GM12878 (cell line): Measurements from ENCODE around the gene ITGA7. TPM values are rescaled to one million over a fixed set of nuclear protein-coding genes. Genes with fewer than 3 reads are reported as not detected.

Experiments
- ATAC-seq: fragments of 200-7000 bp; cut with Tn5 transposase; 3 replicates; pipeline ENCODE4 v1.9.1; 2020; ENCODE audit warnings: mild to moderate bottlenecking, moderate library complexity
- BruUV-seq: library from RNA; stranded (reverse); fragments of 400-500 nt; replicated peaks from 2 replicates; lab custom pipeline; 2021; lab: Mats Ljungman, UMichigan
- CTCF ChIA-PET: fragments of 300-600 bp; sonication (Branson Sonifier 250); formaldehyde crosslinking; extraction: SDS; loops from one replicate; lab custom pipeline; 2021; ENCODE audit warnings: inconsistent platforms; lab: Yijun Ruan, JAX
- POLR2A ChIA-PET: fragments of 350-600 bp; formaldehyde crosslinking; extraction: SDS; loops from one replicate; lab custom pipeline; 2021; ENCODE audit warnings: inconsistent platforms; lab: Charles Lee
- RAD21 ChIA-PET: fragments of 300-600 bp; sonication (Branson Sonifier 250); formaldehyde crosslinking; loops from one replicate; lab custom pipeline; 2023; ENCODE audit warnings: antibody characterized with exemption; ENCODE audit not compliant: unreplicated experiment; lab: Charles Lee
- SMC1A ChIA-PET: fragments of 300-600 bp; sonication (Branson Sonifier 250); formaldehyde crosslinking; loops from one replicate; lab custom pipeline; 2023; ENCODE audit not compliant: unreplicated experiment, uncharacterized antibody; lab: Charles Lee
- DNase-seq: peaks from one replicate; pipeline ENCODE4 v3.0.0-alpha.2; 2011; ENCODE audit warnings: low read depth, low spot score
- FAIRE-seq: peaks from 3 replicates; lab custom pipeline; 2011; peaks lifted over from hg19 to GRCh38; lab: Jason Lieb, UNC
- H2AFZ ChIP-seq: 2 replicates; pipeline ENCODE4 v1.6.0; 2011; ENCODE audit warnings: low read depth, low read length, control low read depth; ENCODE audit not compliant: control insufficient read depth
- H3K27ac ChIP-seq: 2 replicates; pipeline ENCODE4 v1.5.1; 2011; ENCODE audit warnings: control low read depth; ENCODE audit not compliant: control insufficient read depth, insufficient read depth
- H3K27me3 ChIP-seq, 2 experiments: replicated peaks in 1 of 2; 2 replicates each; pipeline versions ENCODE4 v1.6.0 to v1.6.1; 2011; ENCODE audit warnings: low read length in 1 of 2; ENCODE audit not compliant: control insufficient read depth in 2 of 2, insufficient read depth in 2 of 2
- H3K36me3 ChIP-seq, 2 experiments: 2 replicates each; pipeline ENCODE4 v1.5.1; 2011; ENCODE audit warnings: low read length in 1 of 2; ENCODE audit not compliant: control insufficient read depth in 2 of 2, insufficient read depth in 2 of 2
- H3K4me1 ChIP-seq: 2 replicates; pipeline ENCODE4 v1.6.1; 2011; ENCODE audit warnings: mild to moderate bottlenecking, low read length, moderate library complexity, mixed read lengths; ENCODE audit not compliant: control insufficient read depth, insufficient read depth
- H3K4me2 ChIP-seq: 2 replicates; pipeline ENCODE4 v1.6.0; 2011; ENCODE audit warnings: control low read depth; ENCODE audit not compliant: control insufficient read depth, insufficient read depth
- H3K4me3 ChIP-seq: fragments of 200-600 bp; sonication (generic); 2 replicates; pipeline ENCODE4 v1.5.1; 2016
- H3K79me2 ChIP-seq: 2 replicates; pipeline ENCODE4 v1.6.0; 2011; ENCODE audit warnings: low read length; ENCODE audit not compliant: control insufficient read depth, insufficient read depth
- H3K9ac ChIP-seq: 2 replicates; pipeline ENCODE4 v1.8.0; 2011; ENCODE audit warnings: low read length, control low read depth, mixed read lengths; ENCODE audit not compliant: control insufficient read depth, insufficient read depth
- H3K9me3 ChIP-seq: replicated peaks from 3 replicates; pipeline ENCODE4 v1.5.1; 2011; ENCODE audit warnings: mild to moderate bottlenecking, low read length; ENCODE audit not compliant: control insufficient read depth, insufficient read depth
- H4K20me1 ChIP-seq: 2 replicates; pipeline ENCODE4 v1.6.0; 2011; ENCODE audit not compliant: control insufficient read depth, insufficient read depth
- FOXK2 ChIP-seq: fragments of 450-650 bp; IDR thresholded peaks from 2 replicates; pipeline ENCODE4 v1.6.1; 2017; ENCODE audit warnings: mild to moderate bottlenecking, moderate library complexity
- FOXM1 ChIP-seq: IDR thresholded peaks from 2 replicates; pipeline ENCODE4 v1.6.1; 2012; ENCODE audit warnings: low read depth, mild to moderate bottlenecking, inconsistent platforms, low read length, moderate library complexity
- IRF4 ChIP-seq: IDR thresholded peaks from 2 replicates; pipeline ENCODE4 v1.6.1; 2011; ENCODE audit warnings: low read depth, low read length
- MTA3 ChIP-seq: IDR thresholded peaks from 2 replicates; pipeline ENCODE4 v1.6.1; 2012; ENCODE audit warnings: low read length, inconsistent platforms, borderline replicate concordance
- RBBP5 ChIP-seq: fragments of 200-600 bp; sonication (generic); conservative IDR thresholded peaks from 2 replicates; pipeline ENCODE4 v1.6.1; 2016
- SMARCA5 ChIP-seq: fragments of 450-650 bp; IDR thresholded peaks from 2 replicates; pipeline ENCODE4 v1.6.1; 2017; ENCODE audit warnings: mild to moderate bottlenecking
- WGBS: methylation state at CpG from one replicate; pipeline ENCODE4 v1.1.6; 2016; ENCODE audit warnings: low lambda C conversion rate; ENCODE audit not compliant: insufficient replicate concordance, insufficient coverage; ENCODE audit errors: missing lambda C conversion rate; 5-methylcytosine and 5-hydroxymethylcytosine counted together
- in situ Hi-C: fragments of 300-500 bp; cut with MboI; formaldehyde crosslinking; loops from 9 replicates; pipeline ENCODE4 v1.14.3; 2018; ENCODE audit warnings: mixed read lengths
- intact Hi-C: fragments of 100-400 bp; cut with micrococcal nuclease; formaldehyde crosslinking; loops from one replicate; pipeline ENCODE4 v1.14.2; 2022; ENCODE audit not compliant: unreplicated experiment
- polyA plus RNA-seq, 11 experiments: library from polyadenylated mRNA; depleted of rRNA in 4 of 11; unstranded in 6 of 11; stranded (reverse) in 5 of 11; fragments of >200 nt; fragmentation: Nextera tagmentation in 4 of 11; fragmentation: Illumina TruSeq in 1 of 11; extraction: Ambion mirVana in 4 of 11; extraction: Trizol in 1 of 11; gene quantifications; 1 replicate in 1 of 11; 2 replicates in 10 of 11; pipeline versions ENCODE4 v1.2.1 to v1.2.3, GENCODE V29; 2011 to 2016; ENCODE audit warnings: inconsistent platforms in 2 of 11, missing spikeins in 2 of 11, low read depth in 1 of 11
- total RNA-seq, 4 experiments: library from RNA; depleted of rRNA in 3 of 4; stranded (reverse); fragments of >200 nt in 3 of 4; fragmentation: Illumina TruSeq in 1 of 4; extraction: Trizol in 1 of 4; gene quantifications; 2 replicates each; pipeline versions ENCODE4 v1.2.1 to v1.2.3, GENCODE V29; 2013 to 2021
- TF ChIP-seq, protein P1 (sequence below): fragments of 450-650 bp; IDR thresholded peaks from 2 replicates; pipeline ENCODE4 v1.6.1; 2017; ENCODE audit warnings: mild to moderate bottlenecking
- TF ChIP-seq, protein P2 (sequence below): IDR thresholded peaks from 2 replicates; pipeline ENCODE4 v1.6.1; 2011; ENCODE audit warnings: borderline replicate concordance, low read depth, mild to moderate bottlenecking, moderate library complexity, low read length; ENCODE audit not compliant: insufficient read depth, poor library complexity, severe bottlenecking

ITGA7 gene
- total and polyA plus RNA-seq, 10 of the 15 experiments (the other 5 are each of a cell fraction or from before 2014, with no cell fraction given) = 0.18 to 5.1 (median 1.5) TPM

DNA sequence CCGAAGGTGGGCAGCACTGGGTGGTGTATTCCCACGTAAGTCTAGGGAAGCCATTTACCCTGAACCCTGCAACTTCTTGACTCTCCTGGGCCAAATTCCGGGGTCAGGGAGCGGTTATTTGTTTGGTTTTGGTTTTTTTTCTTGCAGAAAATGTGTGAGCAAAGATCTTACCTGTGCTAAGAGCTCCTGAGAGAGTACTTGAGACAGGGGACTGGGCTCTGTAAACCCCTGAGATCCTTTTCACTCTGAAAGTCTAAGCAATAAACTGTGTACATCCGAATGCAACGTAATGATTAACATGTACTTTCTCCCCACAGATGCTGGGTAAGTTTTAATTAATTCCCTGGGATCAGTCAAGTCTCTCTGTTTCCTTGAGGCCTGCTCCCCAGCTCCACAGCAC, 49.5 kb downstream of the ITGA7 start:
- BruUV-seq = no TSS peak
- Histone ChIP-seq H2AFZ (no peak overlapping the region), H3K4me2 (no peak overlapping the region), H3K36me3 (no peaks in the 10 kb centered on the region), H3K27ac (no peak overlapping the region), H3K79me2 (no peaks in the 10 kb centered on the region), H4K20me1 (no peaks in the 10 kb centered on the region), H3K9me3 (no peaks in the 10 kb centered on the region)
- intact Hi-C loops = no loop called here
- SMC1A ChIA-PET = interaction anchor here (2.1 to 3.8 kb wide), 5 partner anchors 13 to 80 kb away, joined by 7 to 35 read pairs (median 11); no protein-coding TSS in a partner anchor
- POLR2A ChIA-PET = no interaction called here
- DNase-seq (no peak), FAIRE-seq (no peak)
- WGBS = 28% methylated on average over 6 of the region's 6 CpGs
- TF ChIP-seq IRF4 = no peak
- TF ChIP-seq, protein P1, sequence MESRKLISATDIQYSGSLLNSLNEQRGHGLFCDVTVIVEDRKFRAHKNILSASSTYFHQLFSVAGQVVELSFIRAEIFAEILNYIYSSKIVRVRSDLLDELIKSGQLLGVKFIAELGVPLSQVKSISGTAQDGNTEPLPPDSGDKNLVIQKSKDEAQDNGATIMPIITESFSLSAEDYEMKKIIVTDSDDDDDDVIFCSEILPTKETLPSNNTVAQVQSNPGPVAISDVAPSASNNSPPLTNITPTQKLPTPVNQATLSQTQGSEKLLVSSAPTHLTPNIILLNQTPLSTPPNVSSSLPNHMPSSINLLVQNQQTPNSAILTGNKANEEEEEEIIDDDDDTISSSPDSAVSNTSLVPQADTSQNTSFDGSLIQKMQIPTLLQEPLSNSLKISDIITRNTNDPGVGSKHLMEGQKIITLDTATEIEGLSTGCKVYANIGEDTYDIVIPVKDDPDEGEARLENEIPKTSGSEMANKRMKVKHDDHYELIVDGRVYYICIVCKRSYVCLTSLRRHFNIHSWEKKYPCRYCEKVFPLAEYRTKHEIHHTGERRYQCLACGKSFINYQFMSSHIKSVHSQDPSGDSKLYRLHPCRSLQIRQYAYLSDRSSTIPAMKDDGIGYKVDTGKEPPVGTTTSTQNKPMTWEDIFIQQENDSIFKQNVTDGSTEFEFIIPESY = no peak
- TF ChIP-seq, protein P2, sequence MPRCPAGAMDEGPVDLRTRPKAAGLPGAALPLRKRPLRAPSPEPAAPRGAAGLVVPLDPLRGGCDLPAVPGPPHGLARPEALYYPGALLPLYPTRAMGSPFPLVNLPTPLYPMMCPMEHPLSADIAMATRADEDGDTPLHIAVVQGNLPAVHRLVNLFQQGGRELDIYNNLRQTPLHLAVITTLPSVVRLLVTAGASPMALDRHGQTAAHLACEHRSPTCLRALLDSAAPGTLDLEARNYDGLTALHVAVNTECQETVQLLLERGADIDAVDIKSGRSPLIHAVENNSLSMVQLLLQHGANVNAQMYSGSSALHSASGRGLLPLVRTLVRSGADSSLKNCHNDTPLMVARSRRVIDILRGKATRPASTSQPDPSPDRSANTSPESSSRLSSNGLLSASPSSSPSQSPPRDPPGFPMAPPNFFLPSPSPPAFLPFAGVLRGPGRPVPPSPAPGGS = no peak
- no peak for TF ChIP-seq FOXM1
- TF ChIP-seq RBBP5 = no peak
- no peak for TF ChIP-seq SMARCA5
- TF ChIP-seq MTA3 = no peak
- TF ChIP-seq FOXK2 = no peak
- TF ChIP-seq, all 136 proteins: peak for 0
- no peaks in the 10 kb centered on the region for H3K4me1 ChIP-seq
- no peak overlapping the region for H3K9ac ChIP-seq
- ATAC-seq = no peak
- CTCF ChIA-PET = interaction anchor here (0.8 to 6.0 kb wide), 10 partner anchors 13 to 684 kb away, joined by 3 to 109 read pairs (median 8); partner anchors contain the start of gene RDH5
- no peak overlapping the region for H3K4me3 ChIP-seq
- in situ Hi-C loops = no loop called here
- no peaks in the 10 kb centered on the region for H3K27me3 ChIP-seq
- RAD21 ChIA-PET = interaction anchor here (1.0 to 1.2 kb wide), 2 partner anchors 15 to 80 kb away, joined by 3 to 12 read pairs; no protein-coding TSS in a partner anchor
